Measurements from ENCODE around the gene C17orf114.

Gene C17orf114

GRCh38 chr17:4845118-4845517 is 43.0 kb upstream of the C17orf114 start:
- peaks cover 3 to 75% of the 10 kb centered on the region in 2 donors for H3K4me1 ChIP-seq
- no peaks in the 10 kb centered on the region for H3K9me3 ChIP-seq
- no peak overlapping the region for H3K4me3 ChIP-seq
- no peaks in the 10 kb centered on the region for H3K27me3 ChIP-seq
- H3K27ac ChIP-seq, result peak overlapping the region in 1 of 2 donors; percentile 81
- no peak for DNase-seq
- no peaks in the 10 kb centered on the region for H3K36me3 ChIP-seq
- no peak for TF ChIP-seq CTCF (IDR thresholded peaks at IDR 0.05)
- intact Hi-C loops (cut with DNase I), result no loop called here
- ATAC-seq, result peak; percentile 59

GRCh38 chr17:4843321-4844000 is 41.3 kb upstream of the C17orf114 start:
- no peak for DNase-seq
- H3K27ac ChIP-seq, result peak overlapping the region in 1 of 2 donors; percentile 81
- H3K27me3 ChIP-seq, result no peaks in the 10 kb centered on the region
- no peaks in the 10 kb centered on the region for H3K9me3 ChIP-seq
- no peak for ATAC-seq
- no peak overlapping the region for H3K4me3 ChIP-seq
- H3K4me1 ChIP-seq, result peaks cover 3 to 65% of the 10 kb centered on the region in 2 donors
- H3K36me3 ChIP-seq, result peaks cover 0 to 2% of the 10 kb centered on the region in 2 donors
- intact Hi-C loops (cut with DNase I), result no loop called here
- no peak for TF ChIP-seq CTCF (IDR thresholded peaks at IDR 0.05)

GRCh38 chr17:4842376-4842775 is 40.2 kb upstream of the C17orf114 start:
- no peak for TF ChIP-seq CTCF (IDR thresholded peaks at IDR 0.05)
- no peak for DNase-seq
- Histone ChIP-seq H3K27ac (peak overlapping the region in 1 of 2 donors; percentile 81), H3K4me1 (peaks cover 10 to 70% of the 10 kb centered on the region in 2 donors), H3K9me3 (no peaks in the 10 kb centered on the region), H3K4me3 (no peak overlapping the region), H3K27me3 (no peaks in the 10 kb centered on the region), H3K36me3 (peaks cover 0 to 11% of the 10 kb centered on the region in 2 donors)
- intact Hi-C loops (cut with DNase I), result no loop called here
- no peak for ATAC-seq

GRCh38 chr17:4840893-4841242 is 38.7 kb upstream of the C17orf114 start:
- ATAC-seq, result no peak
- H3K36me3 ChIP-seq, result peaks cover 0 to 11% of the 10 kb centered on the region in 2 donors
- no peak for TF ChIP-seq CTCF (IDR thresholded peaks at IDR 0.05)
- no peak for DNase-seq
- intact Hi-C loops (cut with DNase I), result no loop called here
- no peaks in the 10 kb centered on the region for H3K27me3 ChIP-seq
- H3K27ac ChIP-seq, result peak overlapping the region in 1 of 2 donors; percentile 33
- H3K4me1 ChIP-seq, result peaks cover 16 to 76% of the 10 kb centered on the region in 2 donors
- no peak overlapping the region for H3K4me3 ChIP-seq
- no peaks in the 10 kb centered on the region for H3K9me3 ChIP-seq

GRCh38 chr17:4839965-4840892 is 38.1 kb upstream of the C17orf114 start:
- Histone ChIP-seq H3K4me3 (no peak overlapping the region), H3K9me3 (no peaks in the 10 kb centered on the region), H3K27ac (peak overlapping the region in 1 of 2 donors; percentile 33), H3K4me1 (peaks cover 20 to 76% of the 10 kb centered on the region in 2 donors), H3K36me3 (peaks cover 0 to 11% of the 10 kb centered on the region in 2 donors), H3K27me3 (no peaks in the 10 kb centered on the region)
- DNase-seq (no peak), ATAC-seq (no peak)
- intact Hi-C loops (cut with DNase I), result no loop called here
- TF ChIP-seq CTCF (IDR thresholded peaks at IDR 0.05), result no peak

All from left lung (tissue), 4 donors.